ENCODE results near the gene RPL18A.

RPL18A gene

GRCh38 chr19:17859533-17860330 lies at the start of gene RPL18A:
Gene RPL18A, plus strand, starts transcription at chr19:17859910. Its CDS starts 47 bp downstream, at chr19:17859957.
- peak; percentile 99 for DNase-seq

DNA sequence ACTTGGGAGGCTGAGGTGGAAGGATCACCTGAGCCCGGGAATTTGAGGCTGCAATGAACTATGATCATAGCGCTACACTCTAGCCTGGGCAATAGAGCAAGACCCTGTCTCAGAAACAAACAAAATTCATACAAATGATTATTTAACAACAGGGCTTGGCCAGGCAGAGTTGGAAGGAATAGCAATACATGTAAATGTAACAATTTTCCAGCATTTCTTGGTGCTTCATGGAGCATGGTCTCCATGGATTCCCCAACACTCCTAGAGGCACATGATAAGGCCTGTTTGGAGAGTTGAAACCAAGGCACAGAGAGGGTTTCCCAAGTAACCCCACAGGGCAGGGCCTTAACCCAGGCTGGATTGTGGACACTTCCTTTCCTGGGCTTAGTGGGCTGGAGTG lies 48.6 kb upstream of the RPL18A start:
- DNase-seq: no peak

- DNase-seq: no peak
Measured at GRCh38 chr19:17811681-17812080, 48.0 kb upstream of the RPL18A start.

DNA sequence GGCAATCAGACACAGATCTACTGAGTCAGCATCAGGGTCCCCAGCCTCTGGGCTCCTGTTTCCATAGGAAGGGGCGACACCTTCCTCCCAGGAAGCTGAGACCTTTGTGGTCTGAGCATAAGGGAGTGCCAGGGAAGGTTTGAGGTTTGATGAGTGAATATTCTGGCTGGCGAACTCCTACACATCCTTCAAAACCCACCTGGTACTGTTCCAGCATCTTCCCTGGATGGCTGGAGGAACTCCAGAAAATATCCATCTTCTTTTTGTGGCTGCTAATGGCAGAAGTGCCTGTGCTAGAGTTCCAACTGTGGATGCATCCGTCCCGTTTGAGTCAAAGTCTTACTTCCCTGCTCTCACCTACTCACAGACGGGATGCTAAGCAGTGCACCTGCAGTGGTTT lies 47.6 kb upstream of the RPL18A start:
- DNase-seq: no peak

- DNase-seq: no peak
Measured at GRCh38 chr19:17817668-17818363, 41.9 kb upstream of the RPL18A start.

DNA sequence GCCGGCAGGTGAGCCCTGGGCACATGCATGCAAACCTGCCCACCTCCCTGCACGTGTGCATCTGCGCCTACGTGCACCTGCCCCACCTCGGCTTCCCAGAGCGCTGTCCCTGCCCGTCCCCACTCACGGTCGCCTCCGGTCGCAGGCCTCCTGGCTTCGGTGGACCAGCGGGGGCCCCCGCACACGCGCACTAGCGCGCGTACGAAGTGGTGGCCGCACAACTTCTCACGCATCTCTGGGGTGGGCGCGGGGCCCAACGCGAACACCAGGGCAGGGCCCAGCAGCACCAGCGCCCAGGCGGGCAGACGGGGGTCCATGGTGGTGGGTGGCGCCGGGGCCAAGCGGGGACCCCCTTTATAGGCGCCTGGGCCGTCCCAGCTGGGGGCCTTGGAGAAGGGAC lies 38.5 kb upstream of the RPL18A start, which contains the start of gene INSL3:
Gene INSL3, minus strand, starts transcription at position 330 of the 400 bp plus-strand sequence. Its CDS starts 13 bp downstream, at position 317.
- no peak for DNase-seq

GRCh38 chr19:17824339-17824738 lies 35.4 kb upstream of the RPL18A start:
- DNase-seq: no peak

- DNase-seq: no peak
Measured at GRCh38 chr19:17826508-17827056, 33.1 kb upstream of the RPL18A start.

- no peak for DNase-seq
Measured at GRCh38 chr19:17829855-17830566, 29.7 kb upstream of the RPL18A start.

DNA sequence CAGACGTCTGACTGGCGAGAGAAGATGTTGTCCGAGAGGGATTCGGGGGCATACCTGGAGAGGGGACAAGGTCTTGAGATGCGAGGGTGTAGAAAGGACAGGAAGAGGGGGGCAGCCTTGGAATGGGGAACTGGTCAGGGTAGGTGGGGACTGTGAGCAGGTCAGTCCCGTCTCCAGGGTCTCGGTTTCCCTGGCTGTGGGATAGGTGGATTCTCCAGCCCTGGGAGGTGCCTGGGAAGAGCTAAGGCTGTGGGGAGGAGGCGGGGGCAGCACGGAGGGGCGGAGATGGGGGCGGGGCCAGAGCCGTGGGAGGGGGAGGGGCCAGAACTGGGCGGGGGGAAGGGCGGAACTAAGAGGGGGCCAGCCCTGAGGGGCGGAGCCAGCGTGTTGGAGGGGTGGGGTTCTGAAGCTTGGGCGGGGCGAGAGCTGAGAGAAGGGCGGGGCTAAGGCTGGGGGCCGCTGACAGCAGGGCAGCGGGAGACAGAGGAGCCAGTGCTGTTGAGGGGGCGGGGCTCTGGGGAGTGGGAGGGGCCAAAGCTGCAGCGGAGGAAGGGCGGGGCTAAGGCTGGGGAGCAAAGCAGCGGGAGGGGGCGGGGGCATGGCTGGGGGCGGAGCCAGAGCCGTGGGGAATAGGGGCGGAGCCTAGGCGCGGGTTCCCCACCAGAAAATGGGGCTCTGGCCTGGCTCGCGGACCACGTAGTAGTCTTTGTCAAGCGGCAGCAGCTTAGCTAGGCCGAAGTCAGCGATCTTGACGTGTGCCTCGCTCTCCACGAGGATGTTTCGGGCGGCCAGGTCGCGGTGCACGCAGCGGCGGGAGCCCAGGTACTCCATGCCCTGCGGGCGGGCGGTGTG lies 28.9 kb upstream of the RPL18A start:
- DNase-seq: no peak

- DNase-seq: no peak
Measured at GRCh38 chr19:17831419-17831888, 28.3 kb upstream of the RPL18A start.

GRCh38 chr19:17832443-17833208 lies 27.1 kb upstream of the RPL18A start:
- no peak for DNase-seq

- no peak for DNase-seq
Measured at GRCh38 chr19:17834350-17835181, 25.1 kb upstream of the RPL18A start.

DNA sequence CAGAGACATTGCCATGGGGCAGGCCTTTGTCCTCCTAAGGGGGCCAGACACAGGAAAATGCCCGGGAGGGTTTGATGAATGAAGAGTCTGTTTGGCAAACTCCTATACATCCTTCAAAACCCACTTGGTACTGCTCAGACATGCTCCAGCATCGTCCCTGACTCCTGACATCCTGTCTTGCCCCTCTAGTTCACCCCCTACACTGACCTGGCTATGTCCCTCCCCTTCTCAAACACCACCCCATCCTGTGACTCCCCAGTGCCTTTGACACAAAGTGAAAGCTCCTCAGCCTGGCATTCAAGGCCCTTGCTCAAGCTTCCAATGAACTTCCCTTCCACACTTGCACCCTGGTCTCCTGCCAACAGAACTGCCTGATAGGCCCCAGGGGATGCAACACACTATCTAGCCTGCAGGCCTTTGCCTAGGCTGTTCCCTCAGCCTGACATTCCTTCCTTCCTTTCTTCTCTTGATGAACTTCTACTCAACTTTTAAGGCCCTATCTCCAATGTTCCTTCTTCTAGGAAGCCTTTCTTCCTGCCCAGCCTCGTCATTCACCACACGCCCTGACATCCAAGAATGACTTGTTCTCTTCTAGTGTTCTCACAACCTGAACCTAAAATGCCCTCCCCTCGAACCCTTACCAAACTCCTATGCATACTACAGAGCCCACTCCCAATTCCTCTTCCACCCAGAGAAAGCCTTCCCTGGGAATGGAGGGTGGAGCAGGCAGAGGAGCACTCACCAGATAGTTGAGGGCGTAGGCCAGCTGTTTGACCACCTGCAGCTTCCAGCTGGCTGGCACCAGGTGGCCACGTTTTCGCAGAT lies 24.3 kb upstream of the RPL18A start:
- DNase-seq: no peak

DNA sequence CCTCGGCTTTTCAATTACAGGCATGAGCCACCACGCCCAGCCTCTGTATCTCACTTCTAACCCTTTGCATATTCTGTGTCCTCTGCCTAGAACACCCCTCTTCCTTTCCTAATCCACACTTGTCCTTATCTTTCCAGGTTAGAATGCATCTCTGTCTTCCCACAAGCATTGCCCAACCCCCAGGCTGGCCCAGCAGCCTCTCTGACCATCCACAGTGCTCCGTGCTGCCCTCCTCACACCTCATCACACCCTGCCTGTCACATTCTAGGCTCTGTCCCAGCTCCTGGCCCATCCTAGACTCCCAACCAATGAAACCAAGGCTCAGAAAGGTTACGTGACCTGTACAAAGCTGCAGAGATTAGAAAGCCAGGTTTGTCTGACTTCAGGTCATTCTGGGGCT lies 23.2 kb upstream of the RPL18A start:
- no peak for DNase-seq

- DNase-seq: no peak
Measured at GRCh38 chr19:17837972-17838371, 21.7 kb upstream of the RPL18A start.

- DNase-seq: no peak
Measured at GRCh38 chr19:17840019-17840418, 19.7 kb upstream of the RPL18A start.

DNA sequence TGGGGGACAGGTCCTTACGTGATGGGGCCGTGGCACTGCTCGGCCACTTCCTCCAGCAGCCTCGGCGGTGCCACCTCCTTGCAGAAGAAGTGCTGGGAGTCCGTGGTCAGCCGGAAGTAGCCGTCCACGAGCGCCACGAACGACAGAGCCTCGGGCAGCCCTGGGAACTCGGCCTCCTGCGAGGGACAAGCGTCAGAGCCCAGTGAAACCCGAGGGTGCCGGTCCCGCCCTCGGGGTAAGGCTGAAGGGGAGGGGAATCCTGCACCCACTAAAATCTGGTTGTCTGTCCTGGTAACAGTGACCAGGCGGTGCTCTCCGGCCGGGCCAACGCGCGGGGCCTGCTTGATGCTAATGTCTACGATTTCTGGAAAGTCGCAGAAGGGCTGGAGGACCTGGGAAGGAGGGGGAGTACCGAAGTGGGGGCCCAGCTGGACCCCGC lies 18.3 kb upstream of the RPL18A start:
- DNase-seq: no peak

All from Kasumi-1 (cell line).